NCI-H345 (cell line): ENCODE measurements around the gene ZDHHC14.
"Not testable (repeated sequence)": the region's sequence is repeated elsewhere in the genome, so short reads cannot be mapped to it uniquely, and the experiment has no call there.

ENCODE experiments used
- DNase-seq: peaks from one replicate; lab custom pipeline; 2025; lab: John Stamatoyannopoulos, UW

The ZDHHC14 gene

DNA sequence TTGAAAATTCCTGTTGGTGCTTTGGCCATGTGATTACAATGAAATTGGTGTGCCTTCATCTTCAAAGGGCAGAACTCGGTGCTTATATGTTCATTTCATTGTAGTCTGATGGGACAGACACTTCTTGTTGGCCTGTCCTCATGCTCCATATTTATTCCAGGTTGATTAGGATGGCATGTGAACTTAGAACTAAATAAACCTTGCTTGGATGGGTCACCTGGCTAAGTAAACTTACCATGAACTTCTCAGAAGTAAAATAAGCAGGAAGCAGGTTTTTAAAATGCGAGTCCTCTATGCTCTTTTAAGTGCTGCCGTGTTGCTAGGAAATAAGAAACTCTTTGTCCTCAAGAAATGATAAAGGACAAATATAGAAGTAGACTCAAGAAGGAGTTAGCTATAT lies 26.7 kb downstream of the ZDHHC14 start:
- DNase-seq: no peak

DNA sequence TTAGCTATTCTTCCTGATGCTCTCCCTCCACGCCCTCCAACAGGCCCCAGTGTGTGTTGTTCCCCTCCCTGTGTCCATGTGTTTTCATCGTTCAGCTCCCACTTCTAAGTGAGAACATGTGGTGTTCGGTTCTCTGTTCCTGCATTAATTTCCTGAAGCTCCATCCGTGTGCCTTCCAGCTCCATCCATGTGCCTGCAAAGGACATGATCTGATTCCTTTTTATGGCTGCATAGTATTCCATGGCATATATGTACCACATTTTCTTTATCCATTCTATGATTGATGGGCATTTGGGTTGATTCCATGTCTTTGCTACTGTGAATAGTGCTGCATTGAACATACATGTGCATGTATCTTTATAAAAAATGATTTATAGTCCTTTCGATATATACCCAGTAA lies 27.4 kb downstream of the ZDHHC14 start:
- DNase-seq: not testable (repeated sequence)

DNA sequence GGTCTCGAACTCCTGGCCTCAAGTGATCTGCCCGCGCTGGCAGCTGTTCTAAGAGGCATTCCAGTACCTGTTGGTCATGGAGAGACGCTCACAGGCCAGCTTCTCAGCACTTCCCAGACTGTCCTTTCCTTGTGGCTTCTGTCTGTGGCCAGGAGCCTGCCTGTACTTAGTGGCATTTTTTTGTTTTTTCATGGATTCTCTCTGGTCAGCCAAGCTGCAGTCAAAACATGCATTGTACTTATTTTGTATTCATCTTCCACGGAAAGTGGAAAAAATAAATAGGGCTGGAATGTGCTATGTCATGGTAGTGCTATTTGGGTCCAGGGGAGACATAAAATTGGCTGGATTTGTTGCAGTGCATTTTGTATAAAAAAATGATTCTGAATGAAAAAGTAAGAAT lies 29.1 kb downstream of the ZDHHC14 start:
- no peak for DNase-seq

GRCh38 chr6:157411368-157411767 lies 30.4 kb downstream of the ZDHHC14 start:
- no peak for DNase-seq

GRCh38 chr6:157412791-157413190 lies 31.8 kb downstream of the ZDHHC14 start:
- no peak for DNase-seq

GRCh38 chr6:157420497-157420896 lies 39.5 kb downstream of the ZDHHC14 start:
- DNase-seq: no peak

DNA sequence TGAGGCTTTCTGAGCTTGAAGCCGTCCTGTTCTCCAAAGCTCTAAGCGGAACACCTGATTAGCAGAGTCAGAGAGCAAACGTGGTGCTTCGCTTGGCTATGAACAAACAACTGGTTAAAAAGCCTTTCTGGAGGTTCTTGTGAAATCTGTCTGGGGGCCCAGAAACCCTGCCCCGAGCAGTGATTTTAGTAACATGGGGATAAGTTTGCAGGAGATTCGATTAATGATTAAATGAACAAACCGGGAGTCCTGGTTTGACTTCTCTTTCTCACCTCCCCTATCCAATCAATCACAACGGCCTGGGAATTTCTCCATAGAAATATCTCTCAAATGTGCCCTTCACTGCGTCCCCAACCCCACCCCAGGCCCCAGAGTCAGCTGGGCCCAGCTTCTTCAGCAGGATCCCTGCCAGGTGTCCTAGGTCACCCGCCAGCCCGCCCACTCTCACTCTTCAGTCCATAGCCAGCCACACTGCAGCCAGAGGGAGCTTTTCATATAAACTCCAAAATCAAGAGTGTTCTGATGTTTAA lies 43.6 kb downstream of the ZDHHC14 start:
- no peak for DNase-seq

- DNase-seq: no peak
Observed at GRCh38 chr6:157427969-157428368, 47.0 kb downstream of the ZDHHC14 start.

- no peak for DNase-seq
Observed at GRCh38 chr6:157428427-157429202, 47.6 kb downstream of the ZDHHC14 start.

- no peak for DNase-seq
Observed at GRCh38 chr6:157429248-157429647, 48.3 kb downstream of the ZDHHC14 start.

DNA sequence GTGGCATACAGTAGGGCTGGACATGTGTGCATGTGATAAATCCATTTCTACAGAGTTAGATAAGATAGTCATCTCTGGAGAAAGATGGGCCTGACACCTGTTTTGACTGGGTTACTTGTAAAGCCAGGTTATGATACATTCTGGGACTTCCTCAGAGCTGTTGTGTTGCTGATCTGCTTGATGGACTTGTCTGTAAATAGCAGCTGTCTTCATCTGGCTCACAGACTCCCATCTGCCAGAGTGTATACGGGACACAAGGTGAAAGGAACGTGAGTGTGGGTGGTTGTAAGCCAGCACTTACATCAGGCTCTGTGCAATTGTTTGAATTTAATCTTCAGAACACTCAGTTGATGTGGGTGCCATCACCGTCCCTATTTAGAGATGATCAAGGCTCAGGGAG lies 49.8 kb downstream of the ZDHHC14 start:
- DNase-seq: no peak

GRCh38 chr6:157432231-157432891 lies 51.4 kb downstream of the ZDHHC14 start:
- DNase-seq: no peak

- no peak for DNase-seq
Observed at GRCh38 chr6:157432892-157433265, 51.9 kb downstream of the ZDHHC14 start.

DNA sequence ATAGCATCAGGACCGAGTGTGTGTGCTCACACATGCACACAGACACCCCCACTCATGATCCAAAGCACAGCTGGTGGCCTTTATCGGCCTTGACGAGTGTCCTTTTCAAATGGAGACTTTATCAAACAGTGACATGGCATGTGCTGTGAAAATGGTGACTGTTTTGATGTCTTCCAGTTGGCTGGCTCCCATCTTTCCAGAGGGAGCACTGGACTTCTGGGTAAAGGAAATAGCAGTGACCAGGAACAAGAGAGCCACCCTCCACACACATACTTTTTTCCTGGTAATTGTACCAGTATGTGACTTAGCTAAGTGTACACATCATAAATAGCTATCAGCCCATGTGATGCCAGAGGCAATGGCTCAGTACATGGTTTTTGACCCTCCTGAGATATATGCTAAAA lies 52.7 kb downstream of the ZDHHC14 start:
- DNase-seq: no peak

DNA sequence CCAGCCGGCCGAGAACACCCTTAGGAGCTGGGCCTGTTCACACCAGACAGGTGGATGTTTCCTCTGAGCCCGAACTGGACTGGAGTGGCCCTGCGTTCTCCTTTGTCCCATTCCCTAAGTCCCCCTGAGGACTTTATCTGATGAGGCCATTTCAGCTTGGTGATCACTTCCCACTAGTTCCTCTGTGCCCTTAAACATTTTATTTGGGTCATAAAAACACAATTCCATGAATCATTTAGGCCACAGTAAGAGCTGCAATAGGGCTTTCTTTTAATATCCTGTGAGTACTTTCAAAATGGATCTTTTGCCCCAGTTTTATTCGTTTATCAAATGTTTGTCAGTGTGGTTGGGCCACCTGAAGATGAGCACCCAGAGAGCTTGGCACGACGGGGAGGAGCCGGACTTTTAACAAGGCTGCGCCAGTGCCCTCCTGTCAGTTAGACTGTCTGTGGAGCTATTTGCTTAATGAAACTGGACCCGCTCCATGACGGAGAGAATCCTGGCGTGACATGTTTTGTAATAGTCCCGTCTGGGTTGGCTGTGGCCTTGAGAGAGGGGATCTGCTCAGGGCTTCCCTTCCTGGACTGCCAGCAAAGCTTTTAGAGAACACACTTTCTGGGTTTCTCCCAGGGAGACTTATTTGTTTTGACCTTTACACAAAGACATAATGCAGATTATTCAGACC lies 53.5 kb downstream of the ZDHHC14 start:
- no peak for DNase-seq

DNA sequence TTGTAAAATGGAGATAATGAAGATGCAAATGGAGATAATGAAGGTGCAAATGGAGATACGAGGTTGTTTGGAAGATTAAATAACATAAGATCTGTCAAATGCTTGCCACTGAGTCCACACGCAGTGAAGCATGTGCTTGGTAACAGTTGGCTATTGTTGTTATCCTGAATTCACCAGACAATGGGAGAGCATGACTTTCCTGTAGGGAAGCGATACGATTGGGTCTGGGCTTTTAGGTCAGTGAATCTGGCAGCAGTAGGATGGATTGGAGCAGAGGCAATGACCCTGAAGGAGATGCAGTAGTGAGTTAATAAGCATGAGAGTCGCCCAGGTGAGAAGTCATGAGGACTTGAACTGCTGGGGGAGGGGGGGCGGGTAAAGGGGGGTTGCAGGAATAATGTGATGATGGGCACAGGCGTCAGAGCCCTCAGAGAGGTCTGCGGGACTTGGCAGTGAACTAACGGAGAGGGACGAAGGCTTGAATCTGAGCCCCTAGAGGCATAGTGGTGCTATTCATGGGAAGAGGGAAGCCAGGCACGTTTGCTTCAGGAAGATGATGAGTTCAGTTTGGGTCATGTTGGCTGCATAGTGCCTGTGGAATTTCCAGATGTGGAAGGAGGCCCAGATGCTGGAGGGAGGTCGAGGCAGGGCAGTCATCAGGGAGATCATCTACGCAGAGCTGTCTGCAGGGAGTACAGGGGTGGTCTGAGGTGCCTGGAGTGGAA lies 55.4 kb downstream of the ZDHHC14 start:
- no peak for DNase-seq

- no peak for DNase-seq
Observed at GRCh38 chr6:157436944-157437336, 56.0 kb downstream of the ZDHHC14 start.

DNA sequence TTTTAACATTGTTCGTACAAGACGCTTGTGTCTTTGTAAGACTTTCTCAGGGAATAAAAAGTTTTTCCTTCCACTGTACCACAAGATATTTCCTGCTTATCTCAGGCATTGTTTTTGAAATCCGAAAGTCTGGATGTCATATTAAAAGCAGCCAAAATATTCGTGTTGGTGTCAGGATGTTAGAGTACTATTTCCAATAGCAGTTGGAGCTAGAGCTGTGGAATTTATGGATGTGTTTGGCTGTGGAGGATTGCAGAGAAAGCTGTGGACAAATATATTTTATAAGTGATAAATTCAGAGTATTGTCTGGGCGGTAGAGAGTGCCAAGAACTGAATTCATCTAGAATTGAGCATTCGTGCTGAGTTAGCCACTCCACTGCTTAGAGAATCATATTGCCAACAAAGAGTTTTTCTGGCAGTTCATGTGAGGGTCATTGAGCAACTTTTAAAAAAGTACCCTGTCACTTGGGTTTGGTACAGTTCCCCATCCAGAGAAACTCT lies 57.7 kb downstream of the ZDHHC14 start:
- no peak for DNase-seq

DNA sequence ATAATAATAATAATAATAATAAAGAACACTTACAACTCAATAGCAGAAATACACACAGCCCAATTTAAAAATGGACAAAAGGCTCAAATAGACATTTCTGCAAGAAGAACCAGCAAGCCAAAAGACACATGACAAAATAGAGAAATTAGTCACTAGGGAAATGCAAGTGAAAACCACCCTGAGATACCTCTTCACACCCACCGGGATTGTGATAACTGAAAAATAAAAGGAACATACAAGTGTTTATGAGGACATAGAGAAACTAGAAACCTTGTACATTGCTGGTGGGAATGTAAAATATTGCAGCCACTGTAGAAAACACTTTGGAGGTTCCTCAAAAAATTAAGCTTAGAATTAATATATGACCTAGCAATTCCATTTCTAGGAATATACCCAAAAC lies 59.2 kb downstream of the ZDHHC14 start:
- DNase-seq: no peak

- no peak for DNase-seq
Observed at GRCh38 chr6:157442291-157442690, 61.3 kb downstream of the ZDHHC14 start.

DNA sequence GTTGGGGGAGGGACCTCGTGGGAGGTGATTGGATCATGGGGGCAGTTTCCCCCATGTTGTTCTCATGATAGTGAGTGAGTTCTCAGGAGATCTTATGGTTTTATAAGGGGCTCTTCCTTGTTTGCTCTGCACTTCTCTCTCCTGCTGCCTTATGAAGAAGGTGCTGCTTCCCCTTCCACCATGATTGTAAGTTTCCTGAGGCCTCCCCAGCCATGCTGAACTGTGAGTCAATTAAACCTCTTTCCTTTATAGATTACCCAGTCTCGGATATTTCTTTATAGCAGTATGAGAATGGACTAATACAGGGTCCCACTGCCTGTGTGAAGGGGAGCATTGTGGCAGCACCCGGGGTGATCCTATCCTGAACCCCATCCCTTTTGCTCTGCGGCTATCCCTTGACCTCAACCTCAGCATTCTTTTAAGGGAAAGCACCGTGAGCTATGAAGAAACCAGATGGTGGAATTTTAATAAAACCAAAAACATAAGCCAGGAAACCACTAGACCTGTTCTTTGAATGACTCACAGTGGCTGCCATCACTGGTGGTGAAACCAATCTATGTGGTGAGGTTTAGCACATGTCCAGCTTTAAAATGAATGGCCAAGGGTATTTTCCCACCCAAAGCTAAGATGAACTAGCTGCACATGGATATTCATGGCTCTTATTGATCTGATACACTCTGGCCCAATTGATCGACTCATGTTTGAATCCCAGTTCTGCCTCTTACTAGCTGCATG lies 62.2 kb downstream of the ZDHHC14 start:
- DNase-seq: no peak
